Fibroblast of mammary gland (primary cell): ENCODE data around the gene FAM174C.

Experiments
- DNase-seq: peaks from one replicate; pipeline ENCODE4 v3.0.0-alpha.2; 2010; ENCODE audit warnings: low read depth
- H3K4me3 ChIP-seq: 2 replicates; pipeline ENCODE4 v1.5.1; 2011; ENCODE audit warnings: low read depth, mild to moderate bottlenecking, low read length, moderate library complexity; ENCODE audit not compliant: control insufficient read depth
- TF ChIP-seq, protein P1 (sequence below): conservative IDR thresholded peaks from 2 replicates; pipeline ENCODE4 v1.5.1; 2011; ENCODE audit warnings: low read depth, low read length, inconsistent platforms; ENCODE audit not compliant: control insufficient read depth, insufficient read depth

FAM174C gene

DNA sequence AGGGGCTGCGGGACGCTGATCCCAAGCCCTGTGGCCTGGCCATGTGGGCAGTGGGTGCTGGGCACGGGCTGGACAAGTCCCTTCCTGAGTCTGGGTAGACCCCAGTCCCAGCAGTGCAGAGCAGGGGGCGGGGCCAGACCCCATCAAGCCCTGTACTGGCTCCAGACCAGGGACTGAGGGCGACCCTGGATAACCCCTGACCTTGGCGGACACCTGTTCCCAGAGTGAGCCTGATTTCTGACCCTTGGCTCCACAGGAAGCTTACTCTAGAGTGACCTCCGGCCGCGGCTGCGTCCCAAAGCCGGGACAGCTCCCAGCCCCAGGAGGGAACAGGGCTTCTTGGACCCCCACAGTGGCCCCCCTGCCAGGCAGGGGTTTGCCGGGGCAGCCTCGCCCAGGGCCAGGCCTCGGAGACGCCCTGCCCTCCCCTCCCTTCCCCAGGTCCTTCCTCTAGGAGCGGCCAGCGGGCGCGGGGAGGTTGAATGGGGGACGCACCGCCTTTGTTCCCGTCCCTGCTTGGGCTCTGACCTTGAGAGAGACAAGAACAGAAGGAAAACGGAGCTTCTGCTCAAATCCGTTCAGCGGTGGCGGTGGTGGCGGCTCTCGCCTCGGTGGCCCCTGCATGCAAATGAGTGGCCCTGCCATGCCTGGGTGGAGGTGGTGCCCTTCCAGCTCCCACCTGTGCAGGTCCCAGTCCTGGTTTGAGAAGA, 8.0 kb downstream of the FAM174C start:
- H3K4me3 ChIP-seq: no peak overlapping the region
- TF ChIP-seq, protein P1, sequence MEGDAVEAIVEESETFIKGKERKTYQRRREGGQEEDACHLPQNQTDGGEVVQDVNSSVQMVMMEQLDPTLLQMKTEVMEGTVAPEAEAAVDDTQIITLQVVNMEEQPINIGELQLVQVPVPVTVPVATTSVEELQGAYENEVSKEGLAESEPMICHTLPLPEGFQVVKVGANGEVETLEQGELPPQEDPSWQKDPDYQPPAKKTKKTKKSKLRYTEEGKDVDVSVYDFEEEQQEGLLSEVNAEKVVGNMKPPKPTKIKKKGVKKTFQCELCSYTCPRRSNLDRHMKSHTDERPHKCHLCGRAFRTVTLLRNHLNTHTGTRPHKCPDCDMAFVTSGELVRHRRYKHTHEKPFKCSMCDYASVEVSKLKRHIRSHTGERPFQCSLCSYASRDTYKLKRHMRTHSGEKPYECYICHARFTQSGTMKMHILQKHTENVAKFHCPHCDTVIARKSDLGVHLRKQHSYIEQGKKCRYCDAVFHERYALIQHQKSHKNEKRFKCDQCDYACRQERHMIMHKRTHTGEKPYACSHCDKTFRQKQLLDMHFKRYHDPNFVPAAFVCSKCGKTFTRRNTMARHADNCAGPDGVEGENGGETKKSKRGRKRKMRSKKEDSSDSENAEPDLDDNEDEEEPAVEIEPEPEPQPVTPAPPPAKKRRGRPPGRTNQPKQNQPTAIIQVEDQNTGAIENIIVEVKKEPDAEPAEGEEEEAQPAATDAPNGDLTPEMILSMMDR: no peak
- DNase-seq: no peak

DNA sequence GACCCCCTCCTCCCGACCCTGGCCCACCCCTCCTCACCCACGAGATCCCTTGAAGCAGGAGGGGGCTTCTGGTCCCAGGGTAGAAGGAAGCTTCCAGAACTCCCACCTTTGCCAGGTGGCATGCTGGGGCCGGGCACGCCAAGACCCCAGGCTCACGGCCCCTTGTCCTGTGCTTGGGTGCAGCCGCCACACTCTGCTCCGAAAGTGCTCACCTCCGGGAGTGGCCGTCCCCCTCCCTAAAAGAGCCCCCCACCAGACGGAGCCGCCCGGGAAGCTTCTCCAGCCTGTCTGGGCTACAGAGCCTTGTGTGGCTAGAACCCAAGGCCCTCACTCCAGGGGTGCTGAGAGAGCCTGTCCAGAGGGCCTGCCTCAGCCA, 8.6 kb downstream of the FAM174C start:
- TF ChIP-seq, protein P1: no peak
- no peak overlapping the region for H3K4me3 ChIP-seq
- no peak for DNase-seq

DNA sequence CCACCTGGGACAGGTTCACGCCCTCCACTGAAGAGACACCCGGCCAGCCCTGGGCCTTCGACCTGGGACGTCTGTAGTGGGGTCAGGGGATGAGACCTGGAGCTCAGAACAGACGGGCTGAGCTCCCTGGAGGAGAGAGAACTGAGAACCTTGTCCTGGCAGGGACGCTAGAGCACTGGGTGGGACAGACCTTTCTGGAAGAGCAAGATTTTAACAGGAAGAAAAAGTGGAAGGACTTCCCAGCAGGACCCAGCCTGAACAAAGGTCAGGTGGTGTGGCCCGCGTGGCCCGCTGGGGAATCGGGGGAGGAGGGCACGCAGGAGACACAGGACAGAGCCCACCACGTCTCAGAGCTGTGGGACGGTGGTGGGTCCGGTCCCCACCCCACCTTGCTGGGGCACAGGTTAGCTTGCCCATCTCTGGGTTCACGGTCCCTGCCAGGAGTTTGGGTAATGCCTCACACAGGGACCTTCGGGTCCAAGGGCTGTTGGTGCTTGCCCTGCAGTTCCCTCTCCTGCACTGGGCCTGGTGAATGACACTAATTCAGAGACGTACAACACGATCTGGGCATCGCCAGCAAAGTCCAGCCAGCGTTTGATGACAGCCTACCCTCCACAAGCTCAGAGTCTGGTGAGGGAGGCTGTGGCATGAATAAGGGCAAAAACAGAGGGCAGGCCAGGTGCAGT, 9.1 kb downstream of the FAM174C start:
- TF ChIP-seq, protein P1: no peak
- no peak overlapping the region for H3K4me3 ChIP-seq
- no peak for DNase-seq

DNA sequence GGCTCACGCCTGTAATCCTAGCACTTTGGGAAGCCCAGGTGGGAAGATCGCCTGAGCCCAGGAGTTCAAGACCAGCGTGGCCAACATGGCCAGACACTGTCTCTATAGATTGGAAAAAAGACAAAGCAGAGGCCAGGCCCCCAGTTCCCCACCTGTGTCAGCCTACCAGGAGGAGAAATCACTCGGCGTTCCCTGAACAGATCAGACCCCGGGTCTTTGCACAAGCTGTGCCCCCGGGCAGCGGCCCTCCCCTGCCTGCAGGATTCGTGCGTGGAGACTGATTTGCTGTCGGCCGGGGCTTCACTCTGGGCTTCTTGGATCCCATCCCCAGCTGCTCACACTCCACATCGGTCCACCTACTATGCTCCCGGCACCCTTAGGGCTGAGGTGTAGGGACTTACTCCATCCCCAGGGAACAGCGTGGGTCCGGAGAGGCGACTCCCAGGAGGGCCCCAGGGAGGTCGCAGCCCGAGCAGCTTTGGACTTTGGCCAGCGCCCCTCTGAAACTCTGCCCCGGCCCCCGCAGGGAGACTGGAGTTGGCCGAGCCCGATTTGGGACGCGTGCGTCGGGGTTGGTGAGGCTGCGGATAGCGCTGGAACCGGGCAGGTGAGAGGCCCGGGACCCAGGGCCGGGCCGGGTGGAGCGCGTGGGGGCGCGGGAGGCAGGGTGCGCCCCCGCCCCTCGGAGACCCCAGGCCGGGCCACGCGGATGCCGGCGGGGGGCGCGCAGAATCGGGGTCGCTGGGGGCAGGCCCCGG, 9.8 kb downstream of the FAM174C start:
- DNase-seq: no peak
- TF ChIP-seq, protein P1: no peak
- no peak overlapping the region for H3K4me3 ChIP-seq

DNA sequence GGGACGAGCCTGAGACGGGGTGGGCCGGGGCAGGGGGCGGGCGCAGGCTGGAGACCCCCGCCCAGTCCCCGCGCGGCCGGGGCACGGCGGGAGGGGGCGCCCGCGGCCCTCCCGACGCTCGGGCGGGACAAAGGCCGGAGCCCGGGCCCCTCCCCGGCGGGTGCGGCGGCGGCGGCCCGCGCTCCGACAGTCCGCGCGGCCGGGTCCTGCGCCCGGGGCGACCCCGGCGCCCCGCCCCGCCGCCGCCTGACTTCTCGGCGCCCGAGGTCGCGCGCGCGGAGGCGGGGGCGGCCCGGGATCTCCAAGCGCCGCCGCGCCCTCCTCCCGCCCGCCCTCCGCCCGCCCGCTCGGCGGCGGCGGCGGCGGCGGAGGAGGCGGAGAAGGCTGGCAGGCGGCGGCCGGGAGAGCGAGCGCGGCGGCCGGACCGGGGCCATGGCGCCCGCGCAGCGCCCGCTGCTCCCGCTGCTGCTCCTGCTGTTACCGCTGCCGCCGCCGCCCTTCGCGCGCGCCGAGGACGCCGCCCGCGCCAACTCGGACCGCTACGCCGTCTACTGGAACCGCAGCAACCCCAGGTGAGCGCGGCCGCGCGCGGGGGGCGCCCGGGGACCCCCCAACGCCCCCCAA, 10.5 kb downstream of the FAM174C start, which contains the start of gene EFNA2:
TSS of gene EFNA2 (plus strand) at position 137 of the 624 bp plus-strand sequence. CDS start at position 433, 296 bp downstream.
- DNase-seq: no peak
- TF ChIP-seq, protein P1: no peak
- H3K4me3 ChIP-seq: no peak within 1 kb of the TSS
